KBM-7 (cell line): Measurements from ENCODE around the gene ZNF845.
"Not testable (repeated sequence)": the region's sequence is repeated elsewhere in the genome, so short reads cannot be mapped to it uniquely, and the experiment has no call there.

Experiments used
- DNase-seq: peaks from one replicate; pipeline ENCODE4 v3.0.0-alpha.2; 2015
- in situ Hi-C: fragments of 300-500 bp; cut with MboI; formaldehyde crosslinking; loops from 2 replicates; pipeline ENCODE4 v1.14.3; 2020; ENCODE audit warnings: low sequenced_read_pairs, low pct_unique_long_range_greater_than_20kb, mixed read lengths

The ZNF845 gene

GRCh38 chr19:53333463-53334449 lies at the start of gene ZNF845:
TSS of gene ZNF845 (plus strand) at chr19:53333749. CDS start at chr19:53341308, 7,559 bp downstream.
- DNase-seq, result peak; percentile 93
- in situ Hi-C loops, result no loop called here

GRCh38 chr19:53285087-53285486 lies 48.5 kb upstream of the ZNF845 start:
- in situ Hi-C loops, result no loop called here
- DNase-seq, result no peak

GRCh38 chr19:53290758-53291549 lies 42.6 kb upstream of the ZNF845 start:
- no peak for DNase-seq
- in situ Hi-C loops, result no loop called here

DNA sequence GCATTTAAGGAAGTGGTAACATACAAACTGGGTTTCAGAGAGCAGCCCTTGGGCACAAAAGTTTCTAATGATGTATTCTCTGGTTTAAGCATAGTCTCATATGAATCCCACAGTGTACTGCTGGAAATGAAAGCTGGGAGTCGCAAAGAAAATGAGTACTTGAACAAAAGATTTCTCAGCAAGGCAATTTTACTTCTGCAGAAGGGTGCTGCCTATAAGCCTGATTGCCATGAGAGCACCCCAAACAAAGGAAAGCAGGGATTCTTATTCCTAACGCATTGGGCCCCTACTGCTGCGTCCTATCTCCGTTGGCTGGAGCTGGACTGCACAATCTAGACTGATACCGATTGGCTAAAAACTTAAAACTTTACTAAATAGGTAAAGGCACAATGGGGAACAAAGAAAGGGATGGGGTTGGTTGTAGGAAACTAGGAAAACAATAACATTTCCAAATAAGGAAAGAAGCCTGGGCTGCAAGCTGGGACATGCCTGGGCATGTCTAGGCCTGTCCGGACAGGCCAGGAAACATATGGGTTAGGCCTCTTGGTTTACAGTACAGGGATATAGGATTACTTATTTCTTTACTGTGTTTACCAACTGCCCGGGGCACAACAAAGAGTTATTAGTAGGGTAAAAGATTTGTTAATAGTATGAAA lies 38.6 kb upstream of the ZNF845 start:
- in situ Hi-C loops, result no loop called here
- DNase-seq, result peak; percentile 28

DNA sequence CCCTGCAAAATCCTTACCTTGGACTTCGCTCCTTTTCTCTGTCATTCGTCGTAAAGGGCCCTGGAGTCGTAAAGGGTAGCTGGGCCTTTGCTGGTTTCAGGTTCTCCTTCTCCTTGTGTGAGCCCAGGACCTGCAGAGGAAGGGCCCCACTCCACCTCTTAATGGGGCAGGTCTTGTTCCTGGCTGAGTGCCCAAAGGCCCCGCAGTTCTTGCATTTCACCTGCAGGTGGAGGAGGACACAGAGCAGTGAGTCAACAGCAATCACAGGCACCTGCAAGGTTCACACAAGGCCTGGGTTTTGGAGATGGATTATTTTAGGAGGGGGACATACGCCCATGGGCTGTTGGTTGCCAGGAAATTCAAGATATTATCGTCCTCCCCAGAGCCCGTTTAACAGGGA lies 32.2 kb upstream of the ZNF845 start:
- not testable (repeated sequence) for DNase-seq

GRCh38 chr19:53308339-53308811 lies 25.2 kb upstream of the ZNF845 start:
- in situ Hi-C loops, result no loop called here
- DNase-seq, result no peak

More for the DNA sequence above, 32.2 kb upstream of the ZNF845 start:
- in situ Hi-C loops, result not testable (repeated sequence)

- DNase-seq, result peak; percentile 9
- in situ Hi-C loops, result no loop called here
Measured at GRCh38 chr19:53311044-53311443, 22.5 kb upstream of the ZNF845 start.

GRCh38 chr19:53311897-53312296 lies 21.7 kb upstream of the ZNF845 start:
- no peak for DNase-seq
- in situ Hi-C loops, result no loop called here

- no peak for DNase-seq
- in situ Hi-C loops, result no loop called here
Measured at GRCh38 chr19:53328967-53329366, 4.6 kb upstream of the ZNF845 start.

DNA sequence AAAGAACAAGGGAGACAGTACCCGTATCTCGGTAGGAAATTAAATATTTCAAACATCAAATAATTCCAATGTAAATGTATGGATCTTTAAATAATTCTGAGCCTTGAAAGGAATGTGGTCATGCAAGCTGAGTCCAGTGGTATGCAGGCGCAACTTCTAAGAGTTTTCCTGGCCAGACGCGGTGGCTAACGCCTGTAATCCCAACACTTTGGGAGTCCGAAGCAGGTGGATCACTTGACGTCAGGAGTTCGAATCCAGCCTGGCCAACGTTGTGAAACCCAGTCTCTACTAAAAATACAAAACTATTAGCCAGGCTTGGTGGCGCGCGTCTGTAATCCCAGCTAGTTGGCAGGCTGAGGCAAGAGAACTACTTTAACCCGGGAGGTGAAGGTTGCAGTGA lies 1.1 kb upstream of the ZNF845 start:
- no peak for DNase-seq
- in situ Hi-C loops, result no loop called here

- DNase-seq, result no peak
- in situ Hi-C loops, result no loop called here
Measured at GRCh38 chr19:53333066-53333462, 485 bp upstream of the ZNF845 start.

- in situ Hi-C loops, DNase-seq: not testable (repeated sequence)
Measured at GRCh38 chr19:53344403-53344802, 10.9 kb downstream of the ZNF845 start.

DNA sequence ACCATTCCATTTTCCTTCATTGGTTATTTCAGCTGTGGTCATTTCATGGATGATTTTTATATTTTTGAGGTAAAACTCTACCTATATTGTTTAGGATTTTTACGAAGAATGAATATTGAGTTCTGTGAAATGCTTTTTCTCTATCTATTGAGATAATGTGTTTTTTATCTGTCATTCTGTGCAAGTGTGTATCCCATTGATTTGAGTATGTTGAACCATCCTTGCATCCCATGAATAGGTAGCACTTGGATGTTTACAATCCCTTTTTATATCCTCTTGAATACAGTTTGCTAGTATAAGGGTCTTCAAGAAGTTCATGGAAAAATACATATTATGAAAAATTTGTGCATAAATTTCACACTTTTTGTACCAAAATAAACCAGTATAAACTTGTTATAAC lies 22.2 kb downstream of the ZNF845 start:
- in situ Hi-C loops, result no loop called here

DNA sequence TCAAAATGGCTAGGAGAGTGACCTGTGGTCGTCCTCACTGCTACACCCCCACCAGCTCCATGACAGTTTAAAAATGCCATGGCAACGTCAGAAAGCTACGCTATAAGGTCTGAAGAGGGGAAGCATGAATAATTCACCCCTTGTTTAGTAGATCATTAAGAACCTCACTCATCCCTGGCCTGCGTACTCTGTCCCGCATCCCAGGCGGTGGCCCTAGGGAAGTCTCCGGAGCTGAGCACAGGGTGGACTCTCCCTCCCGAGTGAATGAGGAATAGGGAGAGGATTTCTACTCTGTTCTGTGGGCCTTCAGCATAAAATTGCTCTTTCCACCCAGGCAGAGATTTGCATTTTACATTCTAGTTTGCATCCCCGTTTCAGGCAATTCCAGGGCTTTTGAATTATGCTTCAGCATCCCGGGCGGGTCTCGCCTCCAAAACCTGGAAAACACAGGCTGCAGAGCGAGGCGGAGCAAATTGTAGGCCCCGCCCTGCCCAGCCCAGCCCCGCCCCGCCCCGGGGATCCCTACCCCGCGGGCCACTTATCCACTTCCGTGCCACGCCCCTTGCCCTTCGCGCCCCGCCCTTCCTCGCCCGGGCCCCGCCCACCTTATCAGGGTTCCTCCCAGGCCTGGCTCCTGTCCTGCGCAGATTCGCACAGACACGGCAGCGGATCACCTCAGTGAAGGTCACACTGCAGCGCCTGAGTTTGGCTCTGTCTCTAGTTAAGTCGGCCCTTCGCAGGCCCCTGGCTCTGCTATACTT lies 24.5 kb downstream of the ZNF845 start:
- DNase-seq, result no peak
- in situ Hi-C loops, result no loop called here

More for the DNA sequence above, 22.2 kb downstream of the ZNF845 start:
- DNase-seq, result no peak

DNA sequence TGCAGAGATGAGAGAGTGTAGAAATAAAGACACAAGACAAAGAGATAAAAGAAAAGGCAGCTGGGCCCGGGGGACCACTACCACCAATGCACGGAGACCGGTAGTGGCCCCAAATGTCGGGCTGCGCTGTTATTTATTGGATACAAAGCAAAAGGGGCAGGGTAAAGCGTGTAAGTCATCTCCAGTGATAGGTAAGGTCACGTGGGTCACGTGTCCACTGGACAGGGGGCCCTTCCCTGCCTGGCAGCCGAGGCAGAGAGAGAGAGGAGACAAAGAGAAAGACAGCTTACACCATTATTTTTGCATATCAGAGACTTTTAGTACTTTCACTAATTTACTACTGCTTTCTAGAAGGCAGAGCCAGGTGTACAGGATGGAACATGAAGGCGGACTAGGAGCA lies 26.5 kb downstream of the ZNF845 start:
- in situ Hi-C loops, DNase-seq: not testable (repeated sequence)

DNA sequence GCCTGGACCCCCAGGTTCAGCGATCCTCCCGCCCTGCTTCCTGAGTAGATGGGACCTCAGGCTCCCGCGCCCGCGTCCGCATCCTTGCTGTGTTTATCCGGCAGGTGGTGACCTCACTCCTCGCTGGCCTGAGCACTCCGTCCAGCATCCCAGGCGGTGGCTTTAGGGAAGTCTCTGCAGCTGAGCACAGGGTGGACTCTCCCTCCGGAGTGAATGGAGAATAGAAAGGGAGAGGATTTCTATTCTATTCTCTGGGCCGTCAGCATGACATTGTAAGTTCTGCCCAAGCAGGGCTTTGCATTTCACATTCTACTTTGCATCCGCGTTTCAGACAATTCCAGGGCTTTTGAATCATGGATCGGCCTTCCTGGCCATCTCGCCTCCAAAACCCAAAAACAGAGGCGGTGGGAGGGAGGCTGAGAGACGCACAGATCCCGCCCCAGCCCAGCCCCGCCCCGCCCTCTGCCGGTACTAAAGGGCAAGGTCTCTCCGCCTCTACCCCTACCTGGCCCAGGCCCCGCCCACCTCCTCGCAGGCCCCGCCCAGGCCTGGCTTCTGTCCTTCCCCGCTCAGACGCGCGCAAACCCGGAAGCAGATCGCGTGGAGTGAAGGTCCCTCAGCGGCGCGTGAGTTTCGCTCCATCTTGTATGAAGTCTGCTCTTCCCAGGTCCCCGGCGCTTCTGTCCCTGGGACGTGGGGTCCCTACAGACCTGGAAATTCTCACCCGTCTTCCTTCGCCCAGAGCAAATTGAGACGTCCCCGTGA lies 31.8 kb downstream of the ZNF845 start, which contains the start of gene ZNF525:
Gene ZNF525, plus strand, starts transcription at position 572 of the 765 bp plus-strand sequence. CDS start 6,577 bp downstream, outside the sequence.
- DNase-seq, result no peak
- in situ Hi-C loops, result no loop called here

GRCh38 chr19:53365899-53366493 lies 32.4 kb downstream of the ZNF845 start:
- DNase-seq, result no peak
- in situ Hi-C loops, result no loop called here
